Brain microvascular endothelial cell (primary cell): ENCODE data around the gene INPP5D.

Experiments
- DNase-seq: peaks from one replicate; pipeline ENCODE4 v3.0.0-alpha.2; 2020
- H3K27ac ChIP-seq: fragments of 250-450 bp; sonication (Bioruptor Pico); 2 replicates; pipeline ENCODE4 v1.5.1; 2020; ENCODE audit warnings: mild to moderate bottlenecking, moderate library complexity
- H3K27me3 ChIP-seq: fragments of 250-450 bp; sonication (Bioruptor Pico); replicated peaks from 2 replicates; pipeline ENCODE4 v1.5.1; 2020; ENCODE audit warnings: mild to moderate bottlenecking
- H3K36me3 ChIP-seq: fragments of 250-450 bp; sonication (Bioruptor Pico); replicated peaks from 2 replicates; pipeline ENCODE4 v1.5.1; 2020; ENCODE audit warnings: mild to moderate bottlenecking
- H3K4me3 ChIP-seq: 2 replicates; pipeline ENCODE4 v1.5.1; 2011; ENCODE audit warnings: low read depth, mild to moderate bottlenecking, control low read depth, low read length, moderate library complexity
- in situ Hi-C: cut with HindIII; loops from 2 replicates; pipeline ENCODE4 v1.10.0; 2017; ENCODE audit warnings: low sequenced_read_pairs, low pct_ligation_motif_present
- TF ChIP-seq, protein P1 (sequence below): IDR thresholded peaks from 2 replicates; pipeline ENCODE4 v1.5.1; 2011; ENCODE audit warnings: low read depth, mild to moderate bottlenecking, moderate library complexity, low read length, control low read depth, inconsistent platforms; ENCODE audit errors: missing control alignments

The INPP5D gene

DNA sequence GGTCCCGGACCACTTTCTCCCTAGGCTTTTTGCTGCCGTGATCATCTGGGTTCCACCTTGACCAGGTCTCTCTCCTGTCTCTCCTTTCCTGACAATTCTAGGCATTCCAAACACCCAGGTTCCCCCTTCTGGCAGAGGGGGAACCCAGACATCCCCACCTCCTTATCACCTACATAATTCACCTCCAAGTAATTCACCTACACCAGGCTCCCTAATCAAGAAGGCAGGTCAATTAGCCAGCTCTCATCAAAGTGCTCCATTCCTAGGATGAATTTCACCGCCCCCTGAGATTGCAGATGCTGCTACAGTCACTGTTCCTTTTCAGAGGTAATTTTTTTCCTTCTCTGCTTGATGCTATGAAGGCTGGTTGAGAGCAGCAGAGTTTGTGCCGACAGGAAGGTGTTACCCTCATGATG lies 149.0 kb downstream of the INPP5D start:
- no peak overlapping the region for H3K4me3 ChIP-seq
- DNase-seq: no peak
- TF ChIP-seq, protein P1, sequence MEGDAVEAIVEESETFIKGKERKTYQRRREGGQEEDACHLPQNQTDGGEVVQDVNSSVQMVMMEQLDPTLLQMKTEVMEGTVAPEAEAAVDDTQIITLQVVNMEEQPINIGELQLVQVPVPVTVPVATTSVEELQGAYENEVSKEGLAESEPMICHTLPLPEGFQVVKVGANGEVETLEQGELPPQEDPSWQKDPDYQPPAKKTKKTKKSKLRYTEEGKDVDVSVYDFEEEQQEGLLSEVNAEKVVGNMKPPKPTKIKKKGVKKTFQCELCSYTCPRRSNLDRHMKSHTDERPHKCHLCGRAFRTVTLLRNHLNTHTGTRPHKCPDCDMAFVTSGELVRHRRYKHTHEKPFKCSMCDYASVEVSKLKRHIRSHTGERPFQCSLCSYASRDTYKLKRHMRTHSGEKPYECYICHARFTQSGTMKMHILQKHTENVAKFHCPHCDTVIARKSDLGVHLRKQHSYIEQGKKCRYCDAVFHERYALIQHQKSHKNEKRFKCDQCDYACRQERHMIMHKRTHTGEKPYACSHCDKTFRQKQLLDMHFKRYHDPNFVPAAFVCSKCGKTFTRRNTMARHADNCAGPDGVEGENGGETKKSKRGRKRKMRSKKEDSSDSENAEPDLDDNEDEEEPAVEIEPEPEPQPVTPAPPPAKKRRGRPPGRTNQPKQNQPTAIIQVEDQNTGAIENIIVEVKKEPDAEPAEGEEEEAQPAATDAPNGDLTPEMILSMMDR: no peak
- H3K27me3 ChIP-seq: no peaks in the 10 kb centered on the region
- no peaks in the 10 kb centered on the region for H3K36me3 ChIP-seq
- no peak overlapping the region for H3K27ac ChIP-seq
- in situ Hi-C loops: no loop called here

DNA sequence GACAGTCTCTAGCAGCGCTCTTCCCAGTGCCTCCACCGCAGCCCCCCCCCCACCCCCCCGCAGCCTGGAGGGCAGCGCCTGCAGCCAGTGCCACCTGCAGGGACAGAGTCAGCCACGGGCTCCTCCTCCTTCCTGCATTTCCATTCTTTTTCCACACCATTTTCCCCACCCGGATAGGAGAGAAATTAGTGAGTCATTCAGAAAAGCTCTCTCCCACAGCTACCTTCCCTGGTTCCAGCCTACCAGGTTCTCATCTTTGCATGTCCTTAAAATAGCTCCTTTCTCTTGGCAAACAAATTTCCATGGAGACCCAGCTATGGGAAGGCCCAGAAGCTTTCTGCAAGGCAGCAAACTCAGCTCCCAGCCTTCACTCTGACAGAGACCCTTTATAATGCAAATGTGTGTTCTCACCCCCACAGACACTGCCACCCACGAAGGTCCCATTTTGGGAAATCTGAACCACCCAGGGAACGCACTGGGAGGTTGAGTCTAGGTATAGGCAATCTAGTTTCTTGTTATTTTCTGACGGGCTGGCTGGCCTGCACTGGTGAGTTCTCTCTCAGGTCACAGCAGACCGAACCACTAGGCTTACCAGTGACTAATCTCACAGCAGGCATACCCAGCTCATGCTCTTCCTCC lies 149.5 kb downstream of the INPP5D start:
- H3K4me3 ChIP-seq: no peak overlapping the region
- TF ChIP-seq, protein P1: no peak
- H3K36me3 ChIP-seq: no peaks in the 10 kb centered on the region
- in situ Hi-C loops: no loop called here
- no peak overlapping the region for H3K27ac ChIP-seq
- H3K27me3 ChIP-seq: no peaks in the 10 kb centered on the region
- DNase-seq: peak; percentile 25

DNA sequence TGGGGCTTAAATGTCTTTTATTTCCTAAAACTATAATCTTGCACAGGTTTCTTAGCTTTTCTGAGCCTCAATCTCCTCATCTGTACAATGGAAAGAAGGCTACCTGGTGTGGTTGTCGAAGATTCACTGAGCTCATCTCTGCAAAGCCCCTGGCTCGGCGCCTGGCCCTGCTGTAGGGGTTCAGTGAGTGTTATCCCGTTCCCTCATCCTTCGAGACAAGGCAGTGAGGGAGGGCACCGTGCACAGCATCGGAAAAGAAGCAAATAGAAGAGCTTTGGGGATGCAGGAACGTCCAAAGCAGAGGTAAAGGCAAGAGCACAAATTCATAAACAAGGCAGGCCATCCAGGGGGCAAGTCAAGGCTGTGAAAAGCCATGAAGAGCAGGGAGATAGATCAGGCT lies 150.1 kb downstream of the INPP5D start:
- no peak overlapping the region for H3K4me3 ChIP-seq
- no peak for DNase-seq
- no peaks in the 10 kb centered on the region for H3K36me3 ChIP-seq
- no peak overlapping the region for H3K27ac ChIP-seq
- TF ChIP-seq, protein P1: no peak
- no peaks in the 10 kb centered on the region for H3K27me3 ChIP-seq
- in situ Hi-C loops: no loop called here

DNA sequence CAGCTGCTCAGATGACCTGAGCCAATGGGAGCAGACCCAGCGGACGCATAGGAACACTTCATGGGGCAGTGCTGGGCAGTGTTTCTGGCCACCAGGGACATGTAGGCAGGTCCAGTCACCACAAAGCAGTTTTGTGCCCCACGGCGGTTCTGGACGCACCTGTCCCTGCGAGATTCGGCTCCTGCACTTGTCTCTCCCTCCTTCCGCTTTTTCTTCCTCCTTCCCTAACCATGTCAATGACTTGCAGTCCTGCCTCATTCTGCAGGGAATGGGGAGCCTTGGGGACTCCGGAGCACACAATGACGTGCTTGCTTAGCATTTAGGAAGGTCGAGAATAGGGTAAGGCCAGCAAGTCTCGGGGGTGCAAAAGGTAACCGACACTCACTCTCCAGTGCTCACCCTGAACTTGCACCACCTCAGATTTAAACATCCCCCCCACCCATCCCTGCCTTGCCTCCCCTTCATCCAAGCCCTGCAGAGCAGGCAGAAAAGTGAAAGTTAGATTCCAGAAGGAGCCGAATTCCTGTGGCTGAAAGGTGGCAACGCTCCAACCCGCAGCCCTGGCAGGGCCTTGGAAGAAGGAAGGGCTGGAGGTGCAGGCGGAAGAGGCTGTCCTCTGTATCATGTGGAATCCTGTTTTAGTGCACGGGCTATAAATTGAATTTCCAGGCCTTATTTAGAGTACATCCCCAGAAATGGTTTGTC lies 150.9 kb downstream of the INPP5D start:
- in situ Hi-C loops: no loop called here
- Histone ChIP-seq H3K36me3 (no peaks in the 10 kb centered on the region), H3K4me3 (no peak overlapping the region), H3K27me3 (no peaks in the 10 kb centered on the region), H3K27ac (no peak overlapping the region)
- TF ChIP-seq, protein P1: no peak
- DNase-seq: peak; percentile 88

DNA sequence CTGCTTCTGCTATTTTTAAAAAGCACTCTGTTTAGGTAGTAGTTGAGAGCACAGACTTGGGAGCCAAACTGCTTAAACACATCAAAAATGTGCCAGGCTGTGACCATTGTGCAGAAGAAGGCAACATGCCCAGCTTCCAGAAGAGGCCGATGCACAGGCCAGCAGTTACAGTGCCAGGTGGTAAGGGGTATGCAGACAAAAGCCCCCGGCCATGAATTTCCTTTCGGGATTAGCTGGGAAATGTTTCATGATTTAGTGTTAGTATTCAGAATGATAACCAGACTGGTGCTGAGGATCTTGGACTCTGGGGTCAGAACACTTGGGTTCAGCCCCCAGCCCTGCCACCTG lies 151.4 kb downstream of the INPP5D start:
- in situ Hi-C loops: no loop called here
- H3K36me3 ChIP-seq: no peaks in the 10 kb centered on the region
- H3K27me3 ChIP-seq: no peaks in the 10 kb centered on the region
- no peak overlapping the region for H3K4me3 ChIP-seq
- DNase-seq: no peak
- TF ChIP-seq, protein P1: no peak
- no peak overlapping the region for H3K27ac ChIP-seq

DNA sequence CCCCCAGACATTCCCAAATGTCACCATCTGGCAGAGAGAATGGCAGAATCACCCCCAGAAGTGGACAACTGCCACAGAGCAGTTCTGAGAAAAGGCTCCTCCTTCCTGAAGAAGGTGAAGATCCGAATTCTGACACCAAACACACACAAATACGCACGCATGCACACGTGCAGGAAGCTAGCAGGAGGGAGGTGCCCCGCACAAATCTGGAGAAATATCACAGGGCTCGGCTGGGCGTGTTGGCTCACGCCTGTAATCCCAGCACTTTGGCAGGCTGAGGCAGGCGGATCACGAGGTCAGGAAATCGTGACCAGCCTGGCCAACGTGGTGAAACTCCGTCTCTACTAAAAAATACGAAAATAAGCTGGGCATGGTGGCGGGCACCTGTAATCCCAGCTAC lies 152.9 kb downstream of the INPP5D start:
- Histone ChIP-seq H3K27me3 (no peaks in the 10 kb centered on the region), H3K36me3 (no peaks in the 10 kb centered on the region), H3K27ac (no peak overlapping the region), H3K4me3 (no peak overlapping the region)
- in situ Hi-C loops: no loop called here
- TF ChIP-seq, protein P1: no peak
- DNase-seq: no peak
